ENCODE measurements around the gene DCP1B. TPM values are rescaled to one million over a fixed set of nuclear protein-coding genes. Genes with fewer than 3 reads are reported as not detected.

Gene DCP1B
- total RNA-seq, 3 donors from 2014 or later: 12.2 to 20.8 (median 18.0) TPM

DNA sequence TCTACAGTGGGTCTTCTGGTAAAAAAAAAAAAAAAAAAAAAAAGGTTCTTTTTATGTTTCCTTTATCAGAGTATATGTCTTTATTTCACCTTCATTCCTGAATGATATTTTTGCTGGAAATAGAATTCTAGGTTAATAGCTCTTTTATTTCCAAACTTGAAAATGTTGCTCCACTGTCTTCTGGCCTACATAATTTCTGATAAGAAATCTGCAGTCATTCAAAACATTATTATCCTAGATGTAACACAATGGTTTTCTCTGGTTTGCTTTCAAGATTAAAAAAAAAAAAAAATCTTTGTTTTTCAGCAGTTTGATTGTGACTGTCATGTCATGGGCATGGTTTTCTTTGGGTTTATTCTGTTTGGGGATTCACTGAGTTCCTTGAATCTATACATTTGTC lies 19.5 kb downstream of the DCP1B start:
- Histone ChIP-seq H3K27ac (no peak overlapping the region), H3K27me3 (no peaks in the 10 kb centered on the region), H3K36me3 (peaks cover 7% of the 10 kb centered on the region), H3K4me1 (no peaks in the 10 kb centered on the region), H3K9me3 (peaks cover 0 to 15% of the 10 kb centered on the region in 2 donors), H3K4me3 (no peak overlapping the region)
- no peak for DNase-seq (ENCODE audit: low spot score in 2 of 2)
- intact Hi-C loops (cut with DNase I; ENCODE audit: low total_unique reads): no loop called here
- TF ChIP-seq POLR2AphosphoS5 (IDR thresholded peaks at IDR 0.05): no peak
- TF ChIP-seq POLR2A (IDR thresholded peaks at IDR 0.05): no peak
- TF ChIP-seq, protein P1, sequence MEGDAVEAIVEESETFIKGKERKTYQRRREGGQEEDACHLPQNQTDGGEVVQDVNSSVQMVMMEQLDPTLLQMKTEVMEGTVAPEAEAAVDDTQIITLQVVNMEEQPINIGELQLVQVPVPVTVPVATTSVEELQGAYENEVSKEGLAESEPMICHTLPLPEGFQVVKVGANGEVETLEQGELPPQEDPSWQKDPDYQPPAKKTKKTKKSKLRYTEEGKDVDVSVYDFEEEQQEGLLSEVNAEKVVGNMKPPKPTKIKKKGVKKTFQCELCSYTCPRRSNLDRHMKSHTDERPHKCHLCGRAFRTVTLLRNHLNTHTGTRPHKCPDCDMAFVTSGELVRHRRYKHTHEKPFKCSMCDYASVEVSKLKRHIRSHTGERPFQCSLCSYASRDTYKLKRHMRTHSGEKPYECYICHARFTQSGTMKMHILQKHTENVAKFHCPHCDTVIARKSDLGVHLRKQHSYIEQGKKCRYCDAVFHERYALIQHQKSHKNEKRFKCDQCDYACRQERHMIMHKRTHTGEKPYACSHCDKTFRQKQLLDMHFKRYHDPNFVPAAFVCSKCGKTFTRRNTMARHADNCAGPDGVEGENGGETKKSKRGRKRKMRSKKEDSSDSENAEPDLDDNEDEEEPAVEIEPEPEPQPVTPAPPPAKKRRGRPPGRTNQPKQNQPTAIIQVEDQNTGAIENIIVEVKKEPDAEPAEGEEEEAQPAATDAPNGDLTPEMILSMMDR (IDR thresholded peaks at IDR 0.05): no peak

DNA sequence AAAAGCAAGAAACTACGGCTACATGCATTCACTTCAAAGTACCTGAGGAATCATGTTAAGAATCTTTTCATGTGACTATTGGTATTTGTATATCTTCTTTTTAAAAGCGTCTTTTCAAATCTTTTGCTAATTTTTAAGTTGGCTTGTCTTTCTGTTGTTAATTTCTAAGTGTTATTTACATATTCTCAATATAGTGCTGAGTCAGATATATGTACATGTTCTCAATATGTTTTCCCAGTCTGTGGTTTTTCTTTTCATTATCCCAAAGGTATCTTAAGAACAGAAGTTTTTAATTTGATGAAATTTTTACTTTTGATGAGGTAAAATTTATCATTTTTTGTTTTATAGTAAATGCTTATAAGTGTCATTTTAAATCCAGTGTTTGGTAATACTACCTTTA lies 24.0 kb downstream of the DCP1B start:
- no peaks in the 10 kb centered on the region for H3K4me1 ChIP-seq
- H3K36me3 ChIP-seq: no peaks in the 10 kb centered on the region
- no peak for TF ChIP-seq POLR2AphosphoS5 (IDR thresholded peaks at IDR 0.05)
- TF ChIP-seq, protein P1 (IDR thresholded peaks at IDR 0.05): no peak
- no peak for DNase-seq (ENCODE audit: low spot score in 2 of 2)
- H3K27me3 ChIP-seq: no peaks in the 10 kb centered on the region
- H3K4me3 ChIP-seq: no peak overlapping the region
- intact Hi-C loops (cut with DNase I; ENCODE audit: low total_unique reads): no loop called here
- no peak overlapping the region for H3K27ac ChIP-seq
- peaks cover 0 to 12% of the 10 kb centered on the region in 2 donors for H3K9me3 ChIP-seq

DNA sequence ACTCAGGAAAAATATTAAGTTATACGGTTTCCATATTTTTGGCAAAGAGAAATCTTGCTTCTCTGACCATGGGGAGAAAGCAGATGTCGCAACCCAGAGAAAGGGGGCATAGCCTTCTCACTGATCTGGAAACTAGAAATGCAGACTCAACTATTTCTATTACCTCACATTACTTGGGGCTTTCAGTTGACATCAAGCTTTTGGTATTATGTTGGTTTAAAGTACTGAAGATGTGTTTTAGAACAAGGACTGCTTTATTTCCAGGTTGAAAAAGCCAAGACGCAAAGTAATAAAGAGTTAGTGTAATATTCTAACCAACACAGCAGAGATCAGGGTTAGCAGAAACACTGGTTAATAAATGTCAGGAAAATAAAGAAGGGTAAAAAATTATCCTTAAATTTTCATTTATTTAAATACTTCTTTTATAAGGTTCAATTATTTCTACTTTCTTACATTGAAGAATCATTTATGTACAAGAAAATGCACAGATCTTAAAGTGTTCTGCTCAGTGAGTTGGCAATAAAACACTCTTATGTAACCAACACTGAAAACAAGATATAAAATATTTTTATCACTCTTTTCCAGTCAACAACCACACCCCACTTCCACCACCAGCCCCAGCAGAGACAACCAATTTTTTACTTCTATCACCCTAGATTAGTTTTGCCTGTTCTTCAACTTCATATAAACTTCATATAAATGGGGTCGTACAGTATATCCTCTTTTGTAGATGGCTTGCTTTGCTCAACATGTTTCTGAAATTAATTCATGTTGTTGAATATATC lies 26.0 kb downstream of the DCP1B start:
- intact Hi-C loops (cut with DNase I; ENCODE audit: low total_unique reads): no loop called here
- Histone ChIP-seq H3K36me3 (no peaks in the 10 kb centered on the region), H3K4me3 (no peak overlapping the region), H3K27me3 (no peaks in the 10 kb centered on the region), H3K4me1 (no peaks in the 10 kb centered on the region), H3K27ac (no peak overlapping the region), H3K9me3 (no peaks in the 10 kb centered on the region)
- no peak for TF ChIP-seq POLR2AphosphoS5 (IDR thresholded peaks at IDR 0.05)
- TF ChIP-seq POLR2A (IDR thresholded peaks at IDR 0.05): no peak
- TF ChIP-seq, protein P1 (IDR thresholded peaks at IDR 0.05): no peak
- no peak for DNase-seq (ENCODE audit: low spot score in 2 of 2)

DNA sequence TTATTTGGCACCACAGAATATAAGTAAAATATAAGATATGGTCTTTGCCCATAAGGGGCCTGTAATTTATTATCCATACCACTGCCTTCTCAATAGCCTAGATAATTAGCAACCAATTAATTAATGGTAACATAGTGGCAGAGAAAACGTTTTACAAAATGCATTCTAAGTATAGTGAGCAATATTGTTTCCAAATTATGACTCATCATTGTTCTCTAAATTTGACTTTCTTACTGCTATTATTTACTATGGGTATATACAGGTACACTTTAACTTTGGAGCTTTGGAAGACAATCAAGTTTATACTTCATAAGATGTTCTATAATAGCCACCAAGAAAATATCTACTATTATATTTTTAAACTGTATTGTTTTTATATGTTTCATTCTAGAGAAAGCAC lies 26.7 kb downstream of the DCP1B start:
- no peaks in the 10 kb centered on the region for H3K4me1 ChIP-seq
- no peaks in the 10 kb centered on the region for H3K9me3 ChIP-seq
- no peak for DNase-seq (ENCODE audit: low spot score in 2 of 2)
- H3K4me3 ChIP-seq: no peak overlapping the region
- no peak overlapping the region for H3K27ac ChIP-seq
- H3K27me3 ChIP-seq: no peaks in the 10 kb centered on the region
- H3K36me3 ChIP-seq: no peaks in the 10 kb centered on the region
- intact Hi-C loops (cut with DNase I; ENCODE audit: low total_unique reads): no loop called here
- TF ChIP-seq, protein P1 (IDR thresholded peaks at IDR 0.05): no peak
- TF ChIP-seq POLR2A (IDR thresholded peaks at IDR 0.05): no peak
- no peak for TF ChIP-seq POLR2AphosphoS5 (IDR thresholded peaks at IDR 0.05)

DNA sequence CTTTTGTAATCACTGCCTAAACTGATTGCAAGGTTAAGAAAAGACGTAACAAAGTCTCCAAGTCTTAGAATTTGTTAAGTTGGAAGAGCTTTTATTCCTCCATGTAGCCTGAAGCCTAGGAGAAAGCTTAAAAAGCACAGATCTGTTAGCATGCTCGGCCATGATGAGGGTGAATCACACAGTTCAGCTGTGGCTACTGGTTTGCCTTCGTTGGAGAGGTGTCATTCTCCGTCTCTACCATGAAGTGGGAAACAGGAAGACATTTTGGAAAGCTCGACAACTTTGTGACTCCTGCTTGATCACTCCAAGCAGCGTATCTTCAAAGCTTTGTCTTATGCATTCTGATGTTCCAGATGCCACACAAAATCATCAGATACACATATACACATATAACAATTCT lies 27.1 kb downstream of the DCP1B start:
- intact Hi-C loops (cut with DNase I; ENCODE audit: low total_unique reads): no loop called here
- no peak overlapping the region for H3K4me3 ChIP-seq
- DNase-seq (ENCODE audit: low spot score in 2 of 2): no peak
- H3K9me3 ChIP-seq: no peaks in the 10 kb centered on the region
- H3K4me1 ChIP-seq: no peaks in the 10 kb centered on the region
- TF ChIP-seq, protein P1 (IDR thresholded peaks at IDR 0.05): no peak
- no peak for TF ChIP-seq POLR2AphosphoS5 (IDR thresholded peaks at IDR 0.05)
- TF ChIP-seq POLR2A (IDR thresholded peaks at IDR 0.05): no peak
- no peaks in the 10 kb centered on the region for H3K27me3 ChIP-seq
- H3K36me3 ChIP-seq: no peaks in the 10 kb centered on the region
- peak overlapping the region in 1 of 2 donors; percentile 20 for H3K27ac ChIP-seq

Measured in breast epithelium (tissue), 4 donors.